ENCODE data around the gene ARHGAP24. TPM values are rescaled to one million over a fixed set of nuclear protein-coding genes. Genes with fewer than 3 reads are reported as not detected.
"Not testable (repeated sequence)": the region's sequence is repeated elsewhere in the genome, so short reads cannot be mapped to it uniquely, and the experiment has no call there.

Gene ARHGAP24
- total RNA-seq, 2 experiments from 2014 or later = 0.28 TPM; not detected in 1

- DNase-seq (no peak), ATAC-seq (ENCODE audit: low read depth) (no peak)
- Mint-ChIP-seq H3K27me3 (no peaks in the 10 kb centered on the region), H3K9me3 (peaks cover 2% of the 10 kb centered on the region), H3K36me3 (no peaks in the 10 kb centered on the region), H3K4me3 (no peak overlapping the region), H3K27ac (no peak overlapping the region), H3K4me1 (no peaks in the 10 kb centered on the region)
- POLR2A ChIA-PET = no interaction called here
Observed at GRCh38 chr4:85642356-85643100, 167.6 kb downstream of the ARHGAP24 start.

GRCh38 chr4:85644061-85644460 lies 169.1 kb downstream of the ARHGAP24 start:
- Mint-ChIP-seq H3K27me3 (no peaks in the 10 kb centered on the region), H3K4me1 (no peaks in the 10 kb centered on the region), H3K36me3 (no peaks in the 10 kb centered on the region)

GRCh38 chr4:85650908-85651307 lies 176.0 kb downstream of the ARHGAP24 start:
- no peaks in the 10 kb centered on the region for H3K36me3 Mint-ChIP-seq
- POLR2A ChIA-PET = no interaction called here
- DNase-seq = no peak
- ATAC-seq (ENCODE audit: low read depth) = no peak
- H3K27ac Mint-ChIP-seq = no peak overlapping the region
- no peaks in the 10 kb centered on the region for H3K27me3 Mint-ChIP-seq
- no peaks in the 10 kb centered on the region for H3K4me1 Mint-ChIP-seq
- no peak overlapping the region for H3K4me3 Mint-ChIP-seq
- H3K9me3 Mint-ChIP-seq = peaks cover 2% of the 10 kb centered on the region

More at GRCh38 chr4:85644061-85644460, 169.1 kb downstream of the ARHGAP24 start:
- no peak for DNase-seq
- Mint-ChIP-seq H3K27ac (no peak overlapping the region), H3K4me3 (no peak overlapping the region), H3K9me3 (peaks cover 2% of the 10 kb centered on the region)
- POLR2A ChIA-PET = no interaction called here
- no peak for ATAC-seq (ENCODE audit: low read depth)

- Mint-ChIP-seq H3K27me3 (no peaks in the 10 kb centered on the region), H3K9me3 (no peaks in the 10 kb centered on the region), H3K4me3 (no peak overlapping the region), H3K4me1 (no peaks in the 10 kb centered on the region), H3K36me3 (no peaks in the 10 kb centered on the region), H3K27ac (no peak overlapping the region)
- ATAC-seq (ENCODE audit: low read depth) = no peak
- POLR2A ChIA-PET = no interaction called here
- DNase-seq = no peak
Observed at GRCh38 chr4:85656759-85657505, 182.0 kb downstream of the ARHGAP24 start.

GRCh38 chr4:85658766-85659439 lies 184.0 kb downstream of the ARHGAP24 start:
- no peak for ATAC-seq (ENCODE audit: low read depth)
- Mint-ChIP-seq H3K27me3 (no peaks in the 10 kb centered on the region), H3K36me3 (no peaks in the 10 kb centered on the region), H3K4me3 (no peak overlapping the region), H3K27ac (no peak overlapping the region), H3K9me3 (no peaks in the 10 kb centered on the region), H3K4me1 (no peaks in the 10 kb centered on the region)
- no peak for DNase-seq
- POLR2A ChIA-PET = no interaction called here

GRCh38 chr4:85659610-85660218 lies 184.8 kb downstream of the ARHGAP24 start:
- H3K9me3 Mint-ChIP-seq = peaks cover under 1% of the 10 kb centered on the region
- POLR2A ChIA-PET = no interaction called here
- H3K4me3 Mint-ChIP-seq = no peak overlapping the region
- H3K27me3 Mint-ChIP-seq = no peaks in the 10 kb centered on the region
- ATAC-seq (ENCODE audit: low read depth) (no peak), DNase-seq (no peak)
- H3K27ac Mint-ChIP-seq = no peak overlapping the region
- no peaks in the 10 kb centered on the region for H3K36me3 Mint-ChIP-seq
- H3K4me1 Mint-ChIP-seq = no peaks in the 10 kb centered on the region

- H3K36me3 Mint-ChIP-seq; H3K27me3 Mint-ChIP-seq; POLR2A ChIA-PET; H3K27ac Mint-ChIP-seq; H3K4me3 Mint-ChIP-seq; ATAC-seq (ENCODE audit: low read depth); DNase-seq; H3K4me1 Mint-ChIP-seq; H3K9me3 Mint-ChIP-seq: not testable (repeated sequence)
Observed at GRCh38 chr4:85666625-85667024, 191.7 kb downstream of the ARHGAP24 start.

- Mint-ChIP-seq H3K9me3 (peaks cover 3% of the 10 kb centered on the region), H3K4me1 (no peaks in the 10 kb centered on the region), H3K27me3 (no peaks in the 10 kb centered on the region), H3K4me3 (no peak overlapping the region), H3K27ac (no peak overlapping the region), H3K36me3 (no peaks in the 10 kb centered on the region)
- no peak for DNase-seq
- ATAC-seq (ENCODE audit: low read depth) = no peak
- POLR2A ChIA-PET = no interaction called here
Observed at GRCh38 chr4:85669204-85669603, 194.3 kb downstream of the ARHGAP24 start.

- POLR2A ChIA-PET = interaction anchor here (0.6 kb wide), 1 partner anchor 1188 kb away, joined by 5 read pairs; no protein-coding TSS in a partner anchor
- Mint-ChIP-seq H3K36me3 (no peaks in the 10 kb centered on the region), H3K27ac (no peak overlapping the region), H3K9me3 (peaks cover 1% of the 10 kb centered on the region), H3K4me3 (no peak overlapping the region), H3K27me3 (no peaks in the 10 kb centered on the region), H3K4me1 (no peaks in the 10 kb centered on the region)
- no peak for ATAC-seq (ENCODE audit: low read depth)
- DNase-seq = no peak
Observed at GRCh38 chr4:85669992-85670548, 195.1 kb downstream of the ARHGAP24 start.

- H3K27ac Mint-ChIP-seq = no peak overlapping the region
- no peaks in the 10 kb centered on the region for H3K9me3 Mint-ChIP-seq
- no peaks in the 10 kb centered on the region for H3K4me1 Mint-ChIP-seq
- POLR2A ChIA-PET = no interaction called here
- ATAC-seq (ENCODE audit: low read depth) (no peak), DNase-seq (no peak)
- no peak overlapping the region for H3K4me3 Mint-ChIP-seq
- H3K36me3 Mint-ChIP-seq = no peaks in the 10 kb centered on the region
- no peaks in the 10 kb centered on the region for H3K27me3 Mint-ChIP-seq
Observed at GRCh38 chr4:85671120-85671519, 196.2 kb downstream of the ARHGAP24 start.

- POLR2A ChIA-PET = no interaction called here
- DNase-seq = no peak
- no peak overlapping the region for H3K4me3 Mint-ChIP-seq
- H3K27me3 Mint-ChIP-seq = no peaks in the 10 kb centered on the region
- no peak for ATAC-seq (ENCODE audit: low read depth)
- H3K4me1 Mint-ChIP-seq = no peaks in the 10 kb centered on the region
- H3K27ac Mint-ChIP-seq = no peak overlapping the region
- H3K36me3 Mint-ChIP-seq = no peaks in the 10 kb centered on the region
- no peaks in the 10 kb centered on the region for H3K9me3 Mint-ChIP-seq
Observed at GRCh38 chr4:85672116-85672515, 197.2 kb downstream of the ARHGAP24 start.

- no peaks in the 10 kb centered on the region for H3K36me3 Mint-ChIP-seq
- H3K9me3 Mint-ChIP-seq = no peaks in the 10 kb centered on the region
- H3K27me3 Mint-ChIP-seq = no peaks in the 10 kb centered on the region
- no peaks in the 10 kb centered on the region for H3K4me1 Mint-ChIP-seq
- no peak for ATAC-seq (ENCODE audit: low read depth)
- POLR2A ChIA-PET = no interaction called here
- no peak for DNase-seq
- H3K27ac Mint-ChIP-seq = no peak overlapping the region
- H3K4me3 Mint-ChIP-seq = no peak overlapping the region
Observed at GRCh38 chr4:85672959-85673358, 198.0 kb downstream of the ARHGAP24 start.

- Mint-ChIP-seq H3K4me1 (no peaks in the 10 kb centered on the region), H3K27me3 (no peaks in the 10 kb centered on the region), H3K36me3 (no peaks in the 10 kb centered on the region), H3K4me3 (no peak overlapping the region), H3K27ac (no peak overlapping the region), H3K9me3 (no peaks in the 10 kb centered on the region)
- ATAC-seq (ENCODE audit: low read depth) (no peak), DNase-seq (no peak)
- POLR2A ChIA-PET = no interaction called here
Observed at GRCh38 chr4:85673540-85673939, 198.6 kb downstream of the ARHGAP24 start.

All from activated naive CD8-positive, alpha-beta T cell treated with anti-CD3 and anti-CD28 coated beads, Interleukin-2, amount 10 ng/mL, durations not matched to agents 7 days and 5 days (primary cell).